GM08714 (cell line): ENCODE data around the gene PHYHIPL.
A peak's percentile ranks its signal among the peaks of the same experiment; 100 is the strongest.

ENCODE experiments used
- H3K4me3 ChIP-seq: fragments of 200-500 bp; sonication (Bioruptor generic); 2 replicates; pipeline ENCODE4 v1.5.1; 2014; ENCODE audit warnings: mild to moderate bottlenecking, low read length, inconsistent platforms
- ZNF274 ChIP-seq: IDR thresholded peaks from 2 replicates; pipeline ENCODE4 v1.6.1; 2012; ENCODE audit warnings: mild to moderate bottlenecking, low read depth, low read length

The PHYHIPL gene

GRCh38 chr10:59176241-59177030 is at the start of gene PHYHIPL:
PHYHIPL (plus strand) TSS chr10:59176643; CDS start chr10:59176854, 211 bp downstream.
- TF ChIP-seq ZNF274: no peak
- H3K4me3 ChIP-seq: peak within 1 kb of the TSS; percentile 14; the same call in 1 of the 2 replicates

- no peak for TF ChIP-seq ZNF274
Observed at GRCh38 chr10:59126991-59127390, 49.5 kb upstream of the PHYHIPL start.

GRCh38 chr10:59127991-59128390 is 48.5 kb upstream of the PHYHIPL start:
- H3K4me3 ChIP-seq: no peak overlapping the region
- TF ChIP-seq ZNF274: no peak

More at GRCh38 chr10:59126991-59127390, 49.5 kb upstream of the PHYHIPL start:
- H3K4me3 ChIP-seq: no peak overlapping the region

- H3K4me3 ChIP-seq: no peak overlapping the region
- no peak for TF ChIP-seq ZNF274
Observed at GRCh38 chr10:59129867-59130266, 46.6 kb upstream of the PHYHIPL start.

- TF ChIP-seq ZNF274: no peak
Observed at GRCh38 chr10:59131666-59132065, 44.8 kb upstream of the PHYHIPL start.

GRCh38 chr10:59133841-59134593 is 42.4 kb upstream of the PHYHIPL start:
- no peak for TF ChIP-seq ZNF274
- no peak overlapping the region for H3K4me3 ChIP-seq

More at GRCh38 chr10:59131666-59132065, 44.8 kb upstream of the PHYHIPL start:
- H3K4me3 ChIP-seq: no peak overlapping the region

GRCh38 chr10:59134785-59135184 is 41.7 kb upstream of the PHYHIPL start:
- no peak for TF ChIP-seq ZNF274
- H3K4me3 ChIP-seq: no peak overlapping the region

GRCh38 chr10:59135275-59135674 is 41.2 kb upstream of the PHYHIPL start:
- no peak overlapping the region for H3K4me3 ChIP-seq
- no peak for TF ChIP-seq ZNF274

GRCh38 chr10:59138052-59138451 is 38.4 kb upstream of the PHYHIPL start:
- no peak for TF ChIP-seq ZNF274
- no peak overlapping the region for H3K4me3 ChIP-seq

- no peak for TF ChIP-seq ZNF274
- no peak overlapping the region for H3K4me3 ChIP-seq
Observed at GRCh38 chr10:59143544-59143943, 32.9 kb upstream of the PHYHIPL start.

- TF ChIP-seq ZNF274: no peak
- H3K4me3 ChIP-seq: no peak overlapping the region
Observed at GRCh38 chr10:59148701-59149100, 27.7 kb upstream of the PHYHIPL start.

- TF ChIP-seq ZNF274: no peak
- no peak overlapping the region for H3K4me3 ChIP-seq
Observed at GRCh38 chr10:59155556-59155955, 20.9 kb upstream of the PHYHIPL start.

- no peak for TF ChIP-seq ZNF274
Observed at GRCh38 chr10:59167512-59167911, 8.9 kb upstream of the PHYHIPL start.

GRCh38 chr10:59172567-59172966 is 3.9 kb upstream of the PHYHIPL start:
- no peak for TF ChIP-seq ZNF274
- H3K4me3 ChIP-seq: no peak overlapping the region

More at GRCh38 chr10:59167512-59167911, 8.9 kb upstream of the PHYHIPL start:
- H3K4me3 ChIP-seq: no peak overlapping the region

GRCh38 chr10:59173414-59173813 is 3.0 kb upstream of the PHYHIPL start:
- no peak overlapping the region for H3K4me3 ChIP-seq
- no peak for TF ChIP-seq ZNF274
